Cardiac fibroblast (primary cell): ENCODE results near the gene PHLDA3.

Source experiments
- DNase-seq, 2 donors: peaks; one replicate each; pipeline versions ENCODE4 v3.0.0 to v3.0.0-alpha.2; 2010; ENCODE audit warnings: low read depth in 2 of 2
- H3K4me3 ChIP-seq, 2 donors: replicated peaks in 1 of 2; 1 replicate in 1 of 2; 2 replicates in 1 of 2; pipeline ENCODE4 v1.5.1; 2011; ENCODE audit warnings: low read depth in 2 of 2, low read length in 2 of 2, mild to moderate bottlenecking in 2 of 2, moderate library complexity in 1 of 2
- TF ChIP-seq, protein P1 (sequence below): IDR thresholded peaks from one replicate; pipeline ENCODE4 v1.5.1; 2011; ENCODE audit warnings: low read depth, mild to moderate bottlenecking, low read length, inconsistent platforms

The PHLDA3 gene

DNA sequence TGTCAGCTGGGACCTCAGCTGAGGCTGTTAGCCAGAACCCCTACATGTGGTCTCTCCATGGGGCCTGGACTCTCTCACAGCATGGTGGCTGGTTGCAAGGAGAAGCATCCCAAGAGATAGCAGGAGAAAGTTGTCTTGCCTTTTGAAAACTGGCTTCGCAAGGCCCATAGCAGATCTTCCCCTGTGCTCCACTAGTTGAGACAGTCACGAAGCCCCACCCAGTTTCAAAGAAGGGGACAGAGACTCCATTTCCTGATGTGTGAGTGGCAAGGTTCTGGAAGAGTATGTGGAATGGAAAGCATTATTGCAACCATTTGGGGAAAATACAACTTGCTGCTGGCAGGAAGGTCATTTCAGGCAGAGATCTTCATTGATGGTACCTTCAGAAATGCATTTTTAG is 45.5 kb upstream of the PHLDA3 start:
- TF ChIP-seq, protein P1, sequence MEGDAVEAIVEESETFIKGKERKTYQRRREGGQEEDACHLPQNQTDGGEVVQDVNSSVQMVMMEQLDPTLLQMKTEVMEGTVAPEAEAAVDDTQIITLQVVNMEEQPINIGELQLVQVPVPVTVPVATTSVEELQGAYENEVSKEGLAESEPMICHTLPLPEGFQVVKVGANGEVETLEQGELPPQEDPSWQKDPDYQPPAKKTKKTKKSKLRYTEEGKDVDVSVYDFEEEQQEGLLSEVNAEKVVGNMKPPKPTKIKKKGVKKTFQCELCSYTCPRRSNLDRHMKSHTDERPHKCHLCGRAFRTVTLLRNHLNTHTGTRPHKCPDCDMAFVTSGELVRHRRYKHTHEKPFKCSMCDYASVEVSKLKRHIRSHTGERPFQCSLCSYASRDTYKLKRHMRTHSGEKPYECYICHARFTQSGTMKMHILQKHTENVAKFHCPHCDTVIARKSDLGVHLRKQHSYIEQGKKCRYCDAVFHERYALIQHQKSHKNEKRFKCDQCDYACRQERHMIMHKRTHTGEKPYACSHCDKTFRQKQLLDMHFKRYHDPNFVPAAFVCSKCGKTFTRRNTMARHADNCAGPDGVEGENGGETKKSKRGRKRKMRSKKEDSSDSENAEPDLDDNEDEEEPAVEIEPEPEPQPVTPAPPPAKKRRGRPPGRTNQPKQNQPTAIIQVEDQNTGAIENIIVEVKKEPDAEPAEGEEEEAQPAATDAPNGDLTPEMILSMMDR: no peak
- no peak overlapping the region for H3K4me3 ChIP-seq
- no peak for DNase-seq

GRCh38 chr1:201513498-201514243 is 44.7 kb upstream of the PHLDA3 start:
- DNase-seq: no peak
- no peak overlapping the region for H3K4me3 ChIP-seq
- TF ChIP-seq, protein P1: no peak

GRCh38 chr1:201511941-201512539 is 43.1 kb upstream of the PHLDA3 start:
- TF ChIP-seq, protein P1: no peak
- no peak for DNase-seq
- no peak overlapping the region for H3K4me3 ChIP-seq

DNA sequence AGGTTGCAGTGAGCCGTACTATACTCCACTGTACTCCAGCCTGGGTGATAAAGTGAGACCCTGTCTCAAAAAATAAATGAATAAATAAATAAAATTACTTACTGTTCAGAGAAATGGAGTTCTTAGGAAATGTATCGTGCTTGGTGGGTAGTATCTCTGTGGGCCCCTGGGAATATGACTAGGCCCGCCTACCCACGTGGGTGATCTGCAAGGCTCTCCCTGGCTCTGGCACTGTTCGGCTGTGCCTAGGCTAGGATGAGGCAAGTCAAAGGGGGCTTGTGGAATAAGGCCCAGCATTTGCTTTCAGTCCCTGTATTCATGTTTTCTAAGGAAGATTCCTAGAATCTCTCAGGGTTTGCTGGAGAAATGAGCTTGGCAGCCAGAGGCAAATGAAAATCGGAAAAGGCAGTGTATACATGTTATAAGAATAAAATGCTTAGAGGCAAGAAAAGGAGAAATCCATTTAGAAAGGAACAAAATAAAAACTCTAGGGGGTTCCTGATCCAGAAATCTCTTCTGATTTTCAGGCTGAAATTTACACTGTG is 42.5 kb upstream of the PHLDA3 start:
- no peak overlapping the region for H3K4me3 ChIP-seq
- TF ChIP-seq, protein P1: no peak
- peak in 1 of 2 donors; percentile 74 for DNase-seq

DNA sequence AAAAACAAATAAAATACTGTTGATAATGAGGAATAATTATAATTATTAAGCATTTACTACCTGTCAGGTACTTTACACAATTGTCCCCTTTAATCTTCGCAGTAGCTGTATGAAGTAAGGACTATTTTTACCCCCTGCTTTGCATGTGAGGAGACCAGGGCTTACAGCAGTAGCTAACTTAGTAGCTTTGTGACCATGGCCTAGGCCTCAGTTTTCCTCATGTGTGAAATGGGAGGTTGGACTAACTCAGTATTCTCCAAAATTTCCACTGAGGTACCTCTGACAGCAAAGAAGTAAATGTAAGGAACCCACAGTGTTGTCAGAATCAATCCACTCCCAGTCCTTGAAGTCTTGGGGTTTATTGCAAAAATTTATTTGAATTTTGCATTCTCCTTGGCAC is 41.7 kb upstream of the PHLDA3 start:
- H3K4me3 ChIP-seq: no peak overlapping the region
- TF ChIP-seq, protein P1: no peak
- no peak for DNase-seq

- TF ChIP-seq, protein P1: no peak
- H3K4me3 ChIP-seq: no peak overlapping the region
- no peak for DNase-seq
Measured at GRCh38 chr1:201509601-201510374, 40.8 kb upstream of the PHLDA3 start.
